K562 (cell line): Measurements from ENCODE around the gene SCAANT1. TPM values are rescaled to one million over a fixed set of nuclear protein-coding genes. Genes with fewer than 3 reads are reported as not detected.

Experiments used
- ATAC-seq: fragments of 200-7000 bp; cut with Tn5 transposase; 3 replicates; pipeline ENCODE4 v1.9.1; 2020; ENCODE audit warnings: moderate library complexity
- BruUV-seq: library from RNA; stranded (reverse); fragments of 400-500 nt; replicated peaks from 2 replicates; lab custom pipeline; 2021; lab: Mats Ljungman, UMichigan
- CTCF ChIA-PET: fragments of 300-600 bp; formaldehyde crosslinking; extraction: SDS; loops from one replicate; lab custom pipeline; 2021; ENCODE audit warnings: low intra/inter-chr PET ratio; lab: Yijun Ruan, JAX
- POLR2A ChIA-PET: fragments of 300-600, 350-650 bp; sonication (Branson Sonifier 250); formaldehyde crosslinking; extraction: SDS; loops from one replicate; lab custom pipeline; 2021; ENCODE audit warnings: antibody characterized with exemption, inconsistent platforms; lab: Yijun Ruan, JAX
- DNase-seq, 4 experiments: peaks; one replicate each; pipeline versions ENCODE4 v3.0.0 to v3.0.0-alpha.2; 2011 to 2018; ENCODE audit warnings: low spot score in 3 of 4, mixed read lengths in 3 of 4; ENCODE audit errors: extremely low read depth in 1 of 4
- FAIRE-seq: peaks from 2 replicates; lab custom pipeline; 2011; peaks lifted over from hg19 to GRCh38; lab: Jason Lieb, UNC
- H2AFZ ChIP-seq: 2 replicates; pipeline ENCODE4 v1.6.0; 2011; ENCODE audit warnings: low read depth, low read length, control low read depth, inconsistent platforms
- H3K27ac ChIP-seq: fragments of 200-600 bp; 3 replicates; pipeline ENCODE4 v1.8.0; 2011; ENCODE audit warnings: low read depth, mild to moderate bottlenecking, control low read depth, inconsistent platforms, low read length, moderate library complexity, mixed read lengths; ENCODE audit errors: extremely low read depth
- H3K27me3 ChIP-seq, 2 experiments: fragments of 300-600 bp in 1 of 2; 2 replicates in 1 of 2; 3 replicates in 1 of 2; pipeline versions ENCODE4 v1.6.0 to v1.8.0; 2011; ENCODE audit warnings: inconsistent platforms in 2 of 2, low read length in 2 of 2, mild to moderate bottlenecking in 1 of 2, mixed read lengths in 1 of 2, moderate library complexity in 1 of 2; ENCODE audit not compliant: control insufficient read depth in 2 of 2, insufficient read depth in 2 of 2
- H3K36me3 ChIP-seq: fragments of 300-600 bp; 3 replicates; pipeline ENCODE4 v1.8.0; 2011; ENCODE audit warnings: mild to moderate bottlenecking, low read length, inconsistent platforms; ENCODE audit not compliant: control insufficient read depth, insufficient read depth
- H3K4me1 ChIP-seq, 2 experiments: fragments of 200-600 bp in 1 of 2; replicated peaks in 1 of 2; 2 replicates in 1 of 2; 3 replicates in 1 of 2; pipeline versions ENCODE4 v1.5.1 to v1.8.0; 2011; ENCODE audit warnings: inconsistent platforms in 2 of 2, low read length in 2 of 2, mild to moderate bottlenecking in 1 of 2, mixed read lengths in 1 of 2, moderate library complexity in 1 of 2; ENCODE audit not compliant: control insufficient read depth in 2 of 2, insufficient read depth in 2 of 2
- H3K4me2 ChIP-seq: 2 replicates; pipeline ENCODE4 v1.6.1; 2011; ENCODE audit warnings: low read length, control low read depth, inconsistent platforms, mixed read lengths; ENCODE audit not compliant: insufficient read depth
- H3K4me3 ChIP-seq: fragments of 200-600 bp; sonication (generic), shearing (Covaris generic); 2 replicates; pipeline ENCODE4 v1.5.1; 2016; ENCODE audit warnings: control low read depth, inconsistent platforms
- H3K79me2 ChIP-seq: fragments of 200-600 bp; 3 replicates; pipeline ENCODE4 v1.8.0; 2011; ENCODE audit warnings: low read length, inconsistent platforms; ENCODE audit not compliant: control insufficient read depth, insufficient read depth
- H3K9ac ChIP-seq, 2 experiments: 2 replicates each; pipeline versions ENCODE4 v1.6.0 to v1.6.1; 2011; ENCODE audit warnings: low read depth in 2 of 2, low read length in 2 of 2, control low read depth in 1 of 2, inconsistent platforms in 1 of 2, mild to moderate bottlenecking in 1 of 2, mixed read lengths in 1 of 2; ENCODE audit not compliant: insufficient read depth in 1 of 2
- H3K9me1 ChIP-seq: one replicate; pipeline ENCODE4 v1.6.0; 2011; ENCODE audit warnings: inconsistent platforms, mild to moderate bottlenecking, low read length, moderate library complexity; ENCODE audit not compliant: control insufficient read depth, insufficient read depth
- H3K9me3 ChIP-seq: replicated peaks from 2 replicates; pipeline ENCODE4 v1.5.1; 2011; ENCODE audit warnings: low read depth, low read length, inconsistent platforms; ENCODE audit not compliant: control insufficient read depth, insufficient read depth
- H4K20me1 ChIP-seq: replicated peaks from 2 replicates; pipeline ENCODE4 v1.6.1; 2011; ENCODE audit warnings: low read length, inconsistent platforms, mixed read lengths; ENCODE audit not compliant: control insufficient read depth, insufficient read depth
- CREM ChIP-seq: IDR thresholded peaks from 2 replicates; pipeline ENCODE4 v1.6.1; 2014; ENCODE audit warnings: antibody characterized with exemption, low read depth
- ELF2 ChIP-seq: fragments of 250-450 bp; sonication (Bioruptor Pico); IDR thresholded peaks from 2 replicates; pipeline ENCODE4 v1.5.0; 2021; ENCODE audit warnings: mild to moderate bottlenecking
- GTF2A2 ChIP-seq: IDR thresholded peaks from 2 replicates; pipeline ENCODE4 v1.6.1; 2016; ENCODE audit warnings: mild to moderate bottlenecking, missing genetic modification characterization, missing compliant biosample characterization
- NFE2 ChIP-seq: IDR thresholded peaks from 2 replicates; pipeline ENCODE4 v1.6.1; 2014; ENCODE audit warnings: antibody characterized with exemption, low read depth
- SMAD1 ChIP-seq: fragments of 150-350 bp; IDR thresholded peaks from 2 replicates; pipeline ENCODE4 v1.6.1; 2014; ENCODE audit warnings: low read length, low read depth; ENCODE audit not compliant: partially characterized antibody
- YY1 ChIP-seq, 3 experiments: IDR thresholded peaks; 2 replicates each; pipeline ENCODE4 v1.6.1; 2011; ENCODE audit warnings: low read length in 2 of 3, mild to moderate bottlenecking in 2 of 3, moderate library complexity in 2 of 3, borderline replicate concordance in 1 of 3, control low read depth in 1 of 3, low read depth in 1 of 3; ENCODE audit not compliant: insufficient read depth in 3 of 3, insufficient replicate concordance in 2 of 3, control insufficient read depth in 1 of 3, insufficient read length in 1 of 3; ENCODE audit errors: extremely low read depth in 1 of 3
- ZBTB11 ChIP-seq, 3 experiments: fragments of 200-800 bp in 1 of 3; fragments of 250-450 bp in 1 of 3; fragments of 450-650 bp in 1 of 3; sonication (Bioruptor Pico) in 1 of 3; sonication (Bioruptor generic) in 1 of 3; formaldehyde crosslinking in 1 of 3; IDR thresholded peaks; 2 replicates each; pipeline versions ENCODE4 v1.6.1 to v1.8.0; 2016 to 2022; ENCODE audit warnings: mild to moderate bottlenecking in 2 of 3, missing genetic modification characterization in 2 of 3, missing compliant biosample characterization in 1 of 3, moderate library complexity in 1 of 3
- ZNF316 ChIP-seq: fragments of 450-650 bp; IDR thresholded peaks from 2 replicates; pipeline ENCODE4 v1.6.1; 2016
- ZNF561 ChIP-seq: fragments of 450-650 bp; formaldehyde crosslinking; conservative IDR thresholded peaks from 2 replicates; pipeline ENCODE4 v1.4.0; 2020; ENCODE audit warnings: mild to moderate bottlenecking, moderate library complexity
- ZNF639 ChIP-seq, 2 experiments: fragments of 200-800 bp in 1 of 2; sonication (Bioruptor generic) in 1 of 2; sonication (generic) in 1 of 2; formaldehyde crosslinking in 1 of 2; IDR thresholded peaks in 1 of 2; conservative IDR thresholded peaks in 1 of 2; 2 replicates each; pipeline versions ENCODE4 v1.5.0 to v1.6.1; 2016 to 2020; ENCODE audit warnings: missing compliant biosample characterization in 1 of 2, missing genetic modification characterization in 1 of 2, missing genetic modification reagents in 1 of 2
- WGBS: fragments of 100-300 bp; shearing (Covaris generic); methylation state at CpG from one replicate; pipeline ENCODE4 v1.1.6; 2016; ENCODE audit warnings: low coverage, mixed read lengths; ENCODE audit not compliant: insufficient coverage; ENCODE audit errors: missing lambda C conversion rate; 5-methylcytosine and 5-hydroxymethylcytosine counted together
- in situ Hi-C: fragments of 300-500 bp; cut with MboI; formaldehyde crosslinking; loops from 4 replicates; pipeline ENCODE4 v1.15.0; 2018; ENCODE audit warnings: inconsistent platforms, mixed read lengths
- intact Hi-C: fragments of 100-400 bp; cut with micrococcal nuclease; formaldehyde crosslinking; loops from 2 replicates; pipeline ENCODE4 v1.14.2; 2022
- polyA plus RNA-seq, 8 experiments: library from polyadenylated mRNA; depleted of rRNA in 4 of 8; stranded (reverse) in 5 of 8; unstranded in 3 of 8; fragments of >200 nt; fragmentation: Nextera tagmentation in 2 of 8; fragmentation: Illumina TruSeq in 1 of 8; extraction: Ambion mirVana in 2 of 8; extraction: Trizol in 1 of 8; gene quantifications; 2 replicates each; pipeline versions ENCODE4 v1.2.1 to v1.2.3, GENCODE V29; 2011 to 2014; ENCODE audit warnings: inconsistent platforms in 1 of 8, missing spikeins in 1 of 8
- total RNA-seq, 7 experiments: library from RNA; depleted of rRNA in 6 of 7; stranded (reverse); fragments of >200 nt in 6 of 7; fragmentation: Illumina TruSeq in 2 of 7; extraction: Trizol in 2 of 7; gene quantifications; 2 replicates each; pipeline versions ENCODE4 v1.2.1 to v1.2.3, GENCODE V29; 2011 to 2021; ENCODE audit warnings: low replicate concordance in 1 of 7

SCAANT1 gene
- total and polyA plus RNA-seq, 9 of the 15 experiments (the other 6 are each of a cell fraction or from before 2014, with no cell fraction given), result not detected

GRCh38 chr3:63912768-63913588 lies 795 bp upstream of the SCAANT1 start:
- Histone ChIP-seq H3K4me3 (peak overlapping the region; percentile 65), H3K36me3 (peaks cover 39% of the 10 kb centered on the region; the same call in 2 of the 3 replicates), H3K79me2 (peaks cover 45% of the 10 kb centered on the region), H3K9ac (peak overlapping the region; percentile 67 to 95), H3K27ac (peak overlapping the region; percentile 88), H2AFZ (peak overlapping the region; percentile 68), H3K4me1 (peaks cover 9 to 13% of the 10 kb centered on the region in 2 experiments), H3K27me3 (no peaks in the 10 kb centered on the region), H4K20me1 (no peaks in the 10 kb centered on the region), H3K4me2 (peak overlapping the region; percentile 82), H3K9me3 (no peaks in the 10 kb centered on the region), H3K9me1 (no peaks in the 10 kb centered on the region)
- ATAC-seq, result peak; percentile 27
- BruUV-seq, result no TSS peak
- ChIA-PET POLR2A (interaction anchor here (0.7 to 0.9 kb wide), 2 partner anchors 29 to 168 kb away, joined by 3 to 5 read pairs; no protein-coding TSS in a partner anchor), CTCF (no interaction called here)
- no peak for FAIRE-seq
- DNase-seq, result peak; percentile 36 to 66 (median 52)
- in situ Hi-C loops, result no loop called here
- no peak for TF ChIP-seq ELF2 (CRISPR knock-in tag)
- TF ChIP-seq ZBTB11 (CRISPR knock-in tag; IDR thresholded peaks at IDR 0.05), result peak in 1 of 3 experiments; percentile 76; a peak in 2 of 6 replicates
- TF ChIP-seq CREM, result 0 out of 2 replicates have a peak, but pooled peaks have one; percentile 41
- TF ChIP-seq ZNF316, result 0 out of 2 replicates have a peak, but pooled peaks have one; percentile 3
- TF ChIP-seq SMAD1, result no peak
- TF ChIP-seq YY1 (IDR thresholded peaks at IDR 0.05; ENCODE audit: borderline replicate concordance in 1 of 3, control insufficient read depth in 1 of 3, extremely low read depth in 1 of 3, insufficient read depth in 3 of 3, insufficient read length in 1 of 3, insufficient replicate concordance in 2 of 3, low read depth in 1 of 3, low read length in 2 of 3), result peak in 1 of 3 experiments; percentile 70
- TF ChIP-seq ZNF639 (CRISPR knock-in tag; conservative IDR thresholded peaks at IDR 0.05 in 1 of 2, IDR thresholded peaks at IDR 0.05 in 1 of 2), result 0 out of 4 replicates have a peak, but pooled peaks of 1 of the 2 experiments have one; percentile 45
- no peak for TF ChIP-seq ZNF561 (CRISPR knock-in tag)
- 0 out of 2 replicates have a peak, but pooled peaks have one; percentile 10 for TF ChIP-seq NFE2
- no peak for TF ChIP-seq GTF2A2 (tag)
- 9% methylated on average over 9 of the region's 46 CpGs for WGBS
- intact Hi-C loops, result loop anchor here (5.0 kb wide), 1 partner anchor 51 kb away; the partner anchor contains the start of genes ATXN7 and THOC7
